Measurements from ENCODE around the gene ALPI.
"Not testable (repeated sequence)": the region's sequence is repeated elsewhere in the genome, so short reads cannot be mapped to it uniquely, and the experiment has no call there.

ALPI gene

DNA sequence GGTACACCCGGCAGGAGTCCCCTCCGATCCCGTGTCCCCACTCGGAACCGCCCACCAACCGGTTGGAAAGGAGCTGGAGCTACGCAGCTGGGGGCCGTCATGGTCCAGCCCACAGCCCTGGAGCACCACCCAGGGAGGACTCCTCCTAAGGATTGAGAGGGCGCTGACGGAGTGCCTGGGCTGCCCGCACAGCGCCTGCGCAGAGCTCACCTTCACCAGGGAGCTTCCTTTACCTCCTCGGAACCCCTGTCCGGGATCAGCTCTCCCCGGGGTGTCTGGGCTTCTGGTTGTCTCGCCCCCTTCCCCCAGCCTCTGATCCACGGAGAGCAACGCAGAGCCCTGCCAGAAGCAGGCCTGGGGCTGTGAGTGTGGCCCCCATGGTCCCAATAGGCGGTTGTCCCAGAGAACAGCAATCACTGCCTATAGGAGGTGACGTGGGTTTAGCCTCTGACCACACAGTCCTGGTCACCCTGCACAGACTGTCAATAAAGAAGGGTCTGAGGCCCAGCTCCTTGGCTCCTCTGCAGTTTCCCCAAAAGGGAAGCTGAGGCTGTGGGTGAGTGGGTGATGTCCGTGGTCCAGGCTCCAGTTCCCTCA lies 34.7 kb upstream of the ALPI start:
- DNase-seq (ENCODE audit: low spot score), result no peak

DNA sequence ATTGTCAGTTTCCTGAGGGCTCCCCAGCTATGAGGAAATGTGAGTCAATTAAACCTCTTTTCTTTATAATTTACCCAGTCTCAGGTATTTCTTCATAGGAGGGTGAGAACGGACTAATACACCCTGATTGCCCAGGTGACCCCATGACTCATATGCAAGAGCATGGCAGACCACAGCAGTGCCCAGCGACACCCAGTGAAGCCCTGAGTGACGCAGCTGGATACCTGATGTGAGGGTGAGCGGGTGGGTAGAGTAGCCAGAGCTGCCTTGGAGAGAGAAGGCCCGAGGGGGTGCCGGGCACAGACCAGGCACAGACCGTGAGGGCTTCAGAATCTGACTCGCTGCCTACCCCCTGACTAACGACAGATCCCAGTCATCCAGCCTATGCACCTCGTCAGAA lies 33.9 kb upstream of the ALPI start:
- DNase-seq (ENCODE audit: low spot score), result no peak

DNA sequence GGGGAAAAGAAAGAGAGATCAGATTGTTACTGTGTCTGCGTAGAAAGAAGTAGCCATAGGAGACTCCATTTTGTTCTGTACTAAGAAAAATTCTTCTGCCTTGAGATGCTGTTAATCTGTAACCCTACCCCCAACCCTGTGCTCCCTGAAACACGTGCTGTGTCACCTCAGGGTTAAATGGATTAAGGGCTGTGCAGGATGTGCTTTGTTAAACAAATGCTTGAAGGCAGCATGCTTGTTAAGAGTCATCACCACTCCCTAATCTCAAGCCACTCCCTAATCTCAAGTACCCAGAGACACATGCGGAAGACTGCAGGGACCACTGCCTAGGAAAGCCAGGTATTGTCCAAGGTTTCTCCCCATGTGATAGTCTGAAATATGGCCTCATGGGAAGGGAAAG lies 33.0 kb upstream of the ALPI start:
- not testable (repeated sequence) for DNase-seq (ENCODE audit: low spot score)

DNA sequence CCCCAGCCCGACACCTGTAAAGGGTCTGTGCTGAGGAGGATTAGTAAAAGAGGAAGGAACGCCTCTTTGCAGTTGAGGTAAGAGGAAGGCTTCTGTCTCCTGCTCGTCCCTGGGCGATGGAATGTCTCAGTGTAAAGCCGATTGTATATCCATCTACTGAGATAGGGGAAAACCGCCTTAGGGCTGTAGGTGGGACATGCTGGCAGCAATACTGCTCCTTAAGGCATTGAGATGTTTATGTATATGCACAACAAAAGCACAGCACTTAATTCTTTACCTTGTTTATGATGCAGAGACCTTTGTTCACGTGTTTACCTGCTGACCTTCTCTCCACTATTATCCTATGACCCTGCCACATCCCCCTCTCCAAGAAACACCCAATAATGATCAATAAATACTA lies 32.5 kb upstream of the ALPI start:
- not testable (repeated sequence) for DNase-seq (ENCODE audit: low spot score)

DNA sequence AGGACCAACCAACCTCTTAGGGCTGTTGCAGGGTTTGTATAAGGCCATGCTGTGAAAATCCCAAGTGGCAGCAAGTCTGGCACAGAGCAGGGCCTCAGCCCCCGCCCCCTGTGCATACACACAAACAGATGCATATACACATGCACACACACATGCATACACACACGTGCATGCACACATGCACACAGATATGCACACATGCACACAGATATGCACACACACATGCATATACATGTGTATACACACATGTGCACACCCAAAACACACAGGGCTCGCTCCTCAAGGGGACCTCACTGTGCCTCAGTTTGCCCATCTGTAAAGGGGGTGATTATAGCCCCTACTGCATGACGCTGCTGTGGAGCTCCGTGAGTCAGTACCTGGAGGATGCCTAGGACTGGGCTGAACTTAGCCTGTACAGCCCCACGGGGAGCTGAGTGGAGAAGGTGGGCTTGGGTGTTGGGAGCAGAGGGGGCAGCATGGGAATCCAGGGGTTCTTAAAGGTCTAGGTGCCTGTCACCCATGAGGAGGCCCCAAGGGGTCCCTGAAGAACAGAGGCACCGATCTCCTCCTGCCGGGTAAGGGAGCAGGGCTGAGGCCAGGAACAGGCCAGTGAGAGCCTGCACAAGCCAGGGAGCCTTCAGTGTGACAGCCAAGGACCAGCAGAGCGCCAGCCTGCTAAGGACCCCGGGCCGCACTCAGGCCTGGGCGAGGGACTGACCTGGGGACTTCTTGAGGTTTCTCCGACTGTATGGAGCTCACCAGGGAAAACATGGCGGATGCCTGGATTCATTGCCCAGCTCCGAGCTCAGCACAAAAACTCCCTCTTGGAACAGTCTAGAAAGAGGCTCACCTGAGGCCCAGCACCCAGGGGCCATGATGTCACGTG lies 24.0 kb upstream of the ALPI start:
- no peak for DNase-seq (ENCODE audit: low spot score)

DNA sequence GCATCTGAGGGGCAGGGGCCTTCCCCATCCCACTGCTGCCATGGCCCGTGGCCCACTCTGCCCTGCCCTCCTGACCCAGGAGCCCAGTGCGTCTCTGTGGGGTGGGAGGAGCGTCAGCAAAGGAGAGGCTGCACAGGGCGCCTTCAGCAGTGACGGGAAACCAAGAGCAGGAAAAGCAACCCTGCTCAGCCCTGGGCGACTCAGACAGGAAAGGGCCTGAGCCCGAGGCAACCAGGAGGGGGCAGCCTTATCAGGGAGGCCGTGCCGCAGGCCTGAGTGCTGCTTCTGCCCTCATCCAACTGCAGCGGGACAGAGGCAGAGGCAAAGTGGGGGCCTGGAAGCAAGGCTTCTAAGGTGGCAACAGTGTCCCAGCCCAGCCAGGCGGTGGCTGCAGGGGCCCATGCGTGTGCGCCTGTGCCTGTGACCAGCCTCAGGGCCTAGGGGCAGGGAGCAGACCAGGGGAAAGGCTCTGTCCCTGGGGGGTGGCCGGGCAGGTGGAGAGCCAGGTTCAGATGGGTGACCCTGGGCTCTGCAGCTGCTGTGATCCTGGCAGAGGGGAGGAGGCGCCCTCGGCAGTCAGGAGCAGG lies 23.3 kb upstream of the ALPI start:
- no peak for DNase-seq (ENCODE audit: low spot score)

DNA sequence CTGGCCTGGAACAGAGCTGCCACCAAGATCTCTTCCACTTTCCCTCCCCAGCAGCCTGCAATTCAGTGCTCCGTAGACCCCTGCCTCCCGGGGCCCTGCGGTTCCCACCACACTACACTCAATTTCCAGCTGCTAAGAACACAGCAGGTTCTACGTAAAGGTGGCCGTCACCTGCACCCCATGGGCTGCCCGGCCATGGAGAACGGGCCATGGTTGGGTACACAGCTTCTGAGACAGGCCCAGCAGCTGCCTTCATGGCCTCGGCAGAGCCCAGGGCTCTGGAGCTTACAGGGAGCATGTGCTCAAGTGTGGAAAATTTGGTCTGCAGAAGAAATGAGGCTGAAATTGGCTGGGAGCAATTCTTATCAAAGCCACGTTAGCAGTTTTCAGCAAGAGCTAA lies 22.3 kb upstream of the ALPI start:
- DNase-seq (ENCODE audit: low spot score), result not testable (repeated sequence)

DNA sequence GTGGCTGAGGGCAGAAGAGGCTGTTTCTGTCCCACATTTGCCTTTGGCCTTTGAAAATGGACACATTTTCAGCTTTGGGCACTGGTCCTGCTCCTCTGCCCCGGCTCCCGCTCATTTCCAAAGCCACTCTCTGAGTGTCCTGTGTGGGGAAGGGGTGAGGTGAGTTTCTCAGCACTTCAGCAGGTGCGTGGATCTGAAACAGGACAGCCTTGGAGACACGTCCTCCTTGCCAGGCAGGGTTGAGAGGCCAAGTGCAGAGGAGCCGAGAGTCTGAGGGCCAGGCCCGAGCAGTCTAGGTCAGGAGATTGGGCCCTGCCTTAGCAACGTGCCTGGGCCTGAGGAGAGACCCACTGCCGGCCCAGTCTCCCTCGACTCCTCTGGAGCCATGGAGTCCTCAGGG lies 21.9 kb upstream of the ALPI start:
- DNase-seq (ENCODE audit: low spot score), result no peak

DNA sequence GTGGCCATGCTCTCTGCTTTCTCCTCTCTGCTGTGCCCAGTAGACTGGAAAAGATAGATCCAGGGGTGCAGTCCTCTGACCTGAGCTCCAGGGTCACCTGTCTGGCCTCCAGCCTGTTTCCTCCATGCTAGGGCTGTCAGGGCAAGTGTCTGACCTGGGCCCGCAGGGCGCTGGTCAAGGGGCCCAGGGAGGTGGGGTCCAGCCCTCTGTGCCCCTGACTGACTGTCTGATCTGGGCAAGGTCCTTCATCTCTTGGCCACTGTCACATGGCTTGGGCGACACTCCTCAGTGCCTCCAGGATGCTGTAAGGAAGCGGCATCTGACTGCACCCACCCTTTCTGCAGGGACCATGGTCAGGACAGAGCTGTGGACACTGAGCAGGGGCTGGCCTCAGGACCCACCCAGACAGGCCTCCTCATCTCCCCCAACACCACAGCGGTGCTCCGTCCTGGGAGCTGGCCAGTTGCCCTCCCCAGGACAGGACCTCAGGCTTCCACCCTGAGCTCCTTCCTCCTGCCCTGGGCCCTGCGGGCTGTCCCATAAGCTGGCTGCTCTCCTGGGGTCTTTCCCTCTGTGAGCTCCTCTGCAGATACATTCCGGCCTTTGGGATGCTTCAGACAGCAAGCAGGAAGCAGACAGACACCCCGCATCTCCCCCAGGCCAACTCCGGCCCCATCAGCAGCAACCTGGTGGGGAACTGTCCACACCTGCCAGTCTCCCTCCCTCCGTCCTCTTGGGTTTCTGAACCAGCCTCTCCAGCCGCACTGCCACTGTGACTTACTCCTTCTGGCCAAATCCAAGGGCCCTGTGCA lies 21.2 kb upstream of the ALPI start:
- no peak for DNase-seq (ENCODE audit: low spot score)

DNA sequence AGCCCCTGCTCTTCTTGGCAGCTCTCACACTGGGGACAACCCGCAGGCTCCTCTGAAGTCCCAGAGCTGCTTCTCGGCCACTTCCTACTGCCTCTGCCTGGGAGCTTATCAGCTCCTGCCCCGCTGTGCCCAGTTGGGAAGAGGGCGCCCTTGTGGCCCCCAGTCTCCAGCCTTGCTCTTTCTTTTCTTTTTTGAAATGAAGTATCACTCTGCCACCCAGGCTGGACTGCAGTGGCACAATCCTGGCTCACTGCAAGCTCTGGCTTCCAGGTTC lies 20.6 kb upstream of the ALPI start:
- DNase-seq (ENCODE audit: low spot score), result no peak

DNA sequence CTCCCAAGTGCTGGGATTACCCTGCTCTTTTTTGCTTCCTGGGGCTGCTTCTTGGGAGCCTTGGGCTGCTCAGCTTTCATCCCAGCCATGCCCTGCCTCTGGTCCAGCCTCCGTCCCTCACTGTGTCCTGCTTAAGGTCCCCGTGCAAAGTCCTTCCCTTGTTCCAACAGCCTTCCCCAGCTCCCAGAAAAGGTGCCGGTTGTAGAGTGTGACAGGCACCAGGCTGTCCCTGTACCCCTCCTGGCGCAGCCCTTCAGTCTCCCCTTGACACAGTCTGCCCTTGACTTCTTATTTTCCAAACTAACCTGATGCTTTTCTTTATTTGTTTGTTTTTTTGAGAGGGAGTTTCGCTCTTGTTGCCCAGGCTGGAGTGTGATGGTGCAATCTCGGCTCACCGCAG lies 20.1 kb upstream of the ALPI start:
- no peak for DNase-seq (ENCODE audit: low spot score)

DNA sequence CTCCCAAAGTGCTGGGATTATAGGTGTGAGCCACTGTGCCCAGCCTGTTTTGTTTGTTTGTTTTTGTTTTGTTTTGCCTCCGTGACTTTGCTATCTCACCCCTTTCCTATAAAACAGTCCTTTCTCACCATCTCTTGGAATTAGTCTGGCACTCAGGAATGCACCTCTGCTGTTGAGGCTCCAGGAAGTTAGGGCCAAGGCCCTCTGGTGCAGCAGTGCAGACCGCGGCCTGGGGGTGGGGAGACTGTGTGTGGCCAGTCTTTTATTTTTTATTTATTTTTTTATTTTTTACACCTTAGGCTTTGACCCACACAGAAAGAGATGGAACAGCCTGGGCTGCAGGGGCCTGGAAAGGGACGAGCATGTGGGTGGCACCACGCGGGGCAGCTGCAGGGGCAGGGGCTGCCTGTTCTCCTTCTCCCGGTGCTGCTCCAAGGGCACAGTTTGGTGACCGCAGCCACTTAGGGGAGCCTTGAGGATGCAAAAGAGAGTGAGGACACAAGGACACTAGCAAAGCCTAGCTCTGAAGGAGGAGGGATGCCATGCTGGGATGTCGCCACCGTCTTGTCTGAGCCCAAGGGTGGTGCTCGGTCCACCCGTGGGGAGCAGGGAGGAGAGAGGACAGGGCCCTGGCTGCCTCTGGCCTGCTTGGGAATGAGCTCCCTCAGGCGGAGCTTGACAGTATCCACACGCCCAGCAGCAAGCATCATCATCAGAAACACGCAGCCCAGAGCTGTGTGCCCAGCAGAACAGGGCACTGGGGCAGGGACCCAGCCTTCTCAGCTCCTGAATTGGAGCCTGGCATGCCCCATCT lies 19.4 kb upstream of the ALPI start:
- no peak for DNase-seq (ENCODE audit: low spot score)

DNA sequence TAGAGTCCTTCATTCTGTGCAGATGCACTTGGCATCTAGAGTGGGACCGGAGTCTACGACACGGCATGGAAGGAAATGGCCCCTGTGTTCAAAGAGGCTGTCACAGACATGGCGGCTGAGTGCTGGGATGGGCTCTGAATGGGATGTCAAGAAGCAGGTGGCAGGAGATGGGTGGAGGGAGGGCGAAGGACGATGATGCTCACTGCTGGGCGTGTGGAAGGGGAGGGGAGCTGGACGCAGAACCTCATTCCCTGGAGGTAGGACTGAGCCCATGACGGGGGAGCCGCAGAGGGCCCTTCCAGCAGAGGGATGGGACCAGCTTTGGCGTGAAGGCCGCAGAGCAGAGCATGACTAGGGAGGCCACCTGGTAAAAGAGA lies 18.8 kb upstream of the ALPI start:
- no peak for DNase-seq (ENCODE audit: low spot score)

DNA sequence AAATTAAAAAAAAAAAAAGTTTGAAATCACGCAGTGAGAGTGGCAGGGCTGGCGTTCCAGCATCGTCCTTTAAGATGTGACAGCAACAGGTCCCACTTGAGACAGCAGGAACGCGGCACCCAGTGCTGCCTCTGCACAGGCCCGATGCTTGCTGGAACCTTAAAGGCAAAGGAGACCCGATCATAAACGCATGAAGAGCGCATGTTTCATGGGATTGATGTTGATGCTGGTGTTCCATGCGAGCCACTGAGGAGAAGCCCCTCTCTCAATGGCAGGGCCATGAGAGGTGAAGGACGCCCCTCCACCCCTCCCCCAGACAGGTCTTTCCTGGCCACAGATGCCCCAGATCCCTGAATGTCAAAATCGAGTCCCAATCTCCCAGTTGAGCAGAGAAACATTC lies 17.9 kb upstream of the ALPI start:
- DNase-seq (ENCODE audit: low spot score), result no peak

DNA sequence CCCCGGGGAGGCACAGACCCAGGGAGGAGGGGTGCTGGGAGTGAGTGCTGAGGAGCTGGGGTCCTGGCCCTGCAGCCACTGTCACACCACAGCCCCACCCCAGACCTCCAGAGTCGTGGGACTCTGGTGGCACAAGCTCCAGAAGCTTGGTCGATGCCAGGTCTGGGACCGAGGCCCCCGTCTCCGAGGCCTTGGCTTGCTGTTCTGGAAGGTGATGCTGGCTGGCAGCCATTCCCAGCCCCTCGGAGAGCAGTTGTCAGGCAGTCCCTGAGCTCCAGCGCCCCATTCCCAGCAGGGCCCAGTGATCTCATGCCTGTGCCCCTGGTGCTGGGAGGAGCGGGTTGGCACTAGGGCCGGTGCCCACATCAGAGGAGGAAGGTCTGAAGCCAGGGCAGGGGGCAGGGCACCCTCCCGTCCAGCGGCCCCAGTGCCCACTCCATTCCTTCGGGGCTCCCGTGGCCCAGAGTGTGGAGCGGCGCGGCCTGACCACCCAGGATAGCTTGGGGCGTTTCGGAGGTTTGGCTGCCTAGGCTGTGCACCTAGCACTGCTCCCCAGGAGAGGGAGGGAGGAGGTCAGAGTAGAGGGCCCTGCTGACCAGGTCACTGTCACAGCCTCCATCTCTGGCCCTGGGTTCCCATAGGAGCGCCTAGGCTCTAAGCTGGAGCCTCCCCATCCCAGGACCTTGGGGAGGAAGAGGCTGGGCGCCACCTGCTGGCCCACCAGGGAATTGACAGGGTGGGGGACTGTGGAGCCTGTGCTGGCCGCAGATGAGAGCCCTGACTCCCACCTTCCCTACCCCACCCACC lies 16.8 kb upstream of the ALPI start:
- DNase-seq (ENCODE audit: low spot score), result peak; percentile 44

DNA sequence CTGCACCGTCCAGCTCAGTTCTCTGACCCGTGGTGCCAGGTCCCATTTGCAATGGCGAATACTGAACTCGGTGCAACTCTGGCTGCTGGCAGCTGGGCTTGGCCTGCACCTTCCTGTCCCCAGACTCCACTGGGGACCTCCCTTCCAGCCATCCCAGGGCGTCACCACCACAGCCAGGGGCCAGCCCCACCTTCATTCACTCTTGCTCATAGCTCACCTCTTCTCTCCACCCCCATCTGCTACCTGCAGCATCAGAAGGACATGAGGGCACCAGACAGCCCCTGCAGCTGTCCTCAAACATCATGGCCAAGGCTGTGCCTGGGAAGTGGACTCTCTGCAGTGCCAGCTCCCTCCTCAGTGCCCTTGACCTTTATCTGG lies 16.2 kb upstream of the ALPI start:
- no peak for DNase-seq (ENCODE audit: low spot score)

DNA sequence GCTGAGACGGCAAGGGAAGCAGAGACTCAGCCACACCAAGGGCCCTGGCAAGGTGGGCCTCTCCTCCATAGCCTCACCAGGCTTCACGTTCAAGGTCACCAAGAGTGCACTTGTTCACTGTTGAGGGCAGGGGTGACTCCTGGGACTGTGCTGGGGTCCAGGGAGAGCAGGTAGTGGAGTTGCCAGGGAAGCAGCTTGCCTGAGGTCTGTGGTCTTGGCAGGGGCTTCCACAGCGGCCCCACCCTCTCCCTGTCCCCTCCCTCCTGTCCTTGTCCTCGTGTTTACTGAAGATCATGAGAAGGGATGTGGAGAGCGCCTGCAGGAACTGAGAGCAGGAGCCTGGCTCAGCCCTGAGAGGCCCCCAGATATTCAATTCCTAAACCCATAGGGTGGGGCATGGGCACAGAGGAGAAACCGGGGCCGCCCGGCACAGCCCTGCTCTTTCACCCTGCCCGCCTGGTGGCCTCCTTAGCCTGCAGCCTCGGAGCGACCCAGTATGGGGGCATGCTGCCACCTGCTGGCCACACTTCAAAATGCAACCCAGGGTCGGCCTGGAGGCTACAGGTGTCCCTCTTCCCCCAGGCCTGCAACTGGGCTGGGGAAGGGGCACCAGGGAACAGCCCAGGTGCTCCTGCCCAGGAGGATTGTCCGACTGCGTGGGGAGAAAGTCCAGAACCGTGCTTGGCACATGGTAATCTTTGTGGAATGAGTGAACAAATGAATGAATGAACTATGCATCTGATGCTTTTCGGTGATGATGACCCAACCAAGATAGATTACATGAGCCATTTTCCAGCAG lies 15.5 kb upstream of the ALPI start:
- peak; percentile 90 for DNase-seq (ENCODE audit: low spot score)

DNA sequence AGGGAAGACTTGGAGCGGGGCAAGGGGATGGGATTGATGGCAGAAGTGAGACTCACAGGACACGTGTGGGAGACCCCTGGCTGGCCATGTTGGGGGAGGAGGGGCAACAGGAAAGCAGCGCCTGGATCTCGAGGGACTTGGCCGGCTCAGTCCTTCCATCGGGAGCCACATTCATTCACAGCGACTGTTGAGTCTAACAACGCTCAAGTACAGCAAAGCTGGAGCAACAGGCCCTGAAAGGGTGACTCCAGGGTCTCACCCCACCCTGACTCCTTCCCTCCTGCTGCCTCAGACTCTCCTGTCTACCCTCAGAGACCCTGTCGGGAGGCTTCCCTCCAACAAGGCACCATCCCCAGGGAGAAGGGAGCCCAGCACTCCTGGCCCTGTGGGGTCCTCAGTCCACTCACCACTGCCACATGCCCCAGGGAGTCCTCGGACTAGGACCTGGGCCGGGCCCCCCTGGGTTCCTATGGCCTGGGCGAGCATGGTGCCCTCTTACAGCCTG lies 14.8 kb upstream of the ALPI start:
- DNase-seq (ENCODE audit: low spot score), result no peak

DNA sequence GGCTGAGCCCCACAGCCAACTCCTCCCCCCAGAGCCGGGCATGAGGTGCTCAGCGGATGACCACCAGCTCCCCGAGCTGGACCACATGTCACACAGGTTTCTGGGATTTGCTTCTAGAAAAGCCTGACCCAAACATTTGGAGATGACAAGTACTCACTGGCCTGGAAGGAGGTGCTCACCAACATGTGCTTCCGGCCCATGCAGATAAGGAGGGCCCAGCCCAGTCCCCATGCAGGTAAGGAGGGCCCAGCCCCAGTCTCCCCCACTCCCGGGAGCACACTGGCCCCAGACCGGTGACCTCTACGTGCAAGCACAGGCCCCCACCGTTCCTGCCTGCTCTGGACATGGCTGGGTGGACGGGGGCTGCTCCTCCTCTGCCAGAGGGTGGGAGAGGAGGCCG lies 14.0 kb upstream of the ALPI start:
- DNase-seq (ENCODE audit: low spot score), result not testable (repeated sequence)

DNA sequence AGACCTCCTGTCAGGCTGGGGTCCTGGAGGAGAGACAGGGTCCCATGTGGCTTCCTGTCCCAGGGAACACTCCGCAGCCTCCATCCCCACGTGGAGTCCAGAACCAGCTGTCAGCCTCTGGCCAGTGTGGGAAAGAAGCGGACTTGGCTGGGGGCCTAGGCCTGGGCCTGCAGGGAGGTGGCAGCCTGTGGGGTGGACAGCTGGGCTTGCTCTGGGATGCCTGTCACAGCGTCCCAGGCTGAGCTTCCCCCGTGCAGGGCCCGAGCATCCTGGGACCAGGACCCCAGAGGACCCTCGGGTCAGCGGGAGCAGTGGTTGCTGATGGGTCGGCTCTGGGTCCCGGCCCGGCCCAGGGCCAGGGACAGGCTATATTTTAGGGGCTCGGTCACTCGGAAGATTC lies 13.5 kb upstream of the ALPI start:
- not testable (repeated sequence) for DNase-seq (ENCODE audit: low spot score)
